RWPE1 (cell line): ENCODE data around the gene PEX12.

Experiments used
- CTCF ChIA-PET: fragments of 350-600 bp; sonication (Branson Sonifier 250); formaldehyde crosslinking; extraction: SDS; loops from one replicate; lab custom pipeline; 2021; lab: Yijun Ruan, JAX
- POLR2A ChIA-PET: fragments of 400-600 bp; formaldehyde crosslinking; extraction: SDS; loops from one replicate; lab custom pipeline; 2020; ENCODE audit warnings: antibody characterized with exemption; ENCODE audit not compliant: low non-redundant PET; lab: Yijun Ruan, JAX
- DNase-seq: peaks from one replicate; pipeline ENCODE4 v3.0.0; 2012; ENCODE audit warnings: low spot score
- H3K27ac ChIP-seq: fragments of 450-650 bp; 2 replicates; pipeline ENCODE4 v1.5.1; 2017
- CTCF ChIP-seq: fragments of 450-650 bp; conservative IDR thresholded peaks from 2 replicates; pipeline ENCODE4 v1.5.1; 2017; ENCODE audit warnings: low read depth, mild to moderate bottlenecking

The PEX12 gene

DNA sequence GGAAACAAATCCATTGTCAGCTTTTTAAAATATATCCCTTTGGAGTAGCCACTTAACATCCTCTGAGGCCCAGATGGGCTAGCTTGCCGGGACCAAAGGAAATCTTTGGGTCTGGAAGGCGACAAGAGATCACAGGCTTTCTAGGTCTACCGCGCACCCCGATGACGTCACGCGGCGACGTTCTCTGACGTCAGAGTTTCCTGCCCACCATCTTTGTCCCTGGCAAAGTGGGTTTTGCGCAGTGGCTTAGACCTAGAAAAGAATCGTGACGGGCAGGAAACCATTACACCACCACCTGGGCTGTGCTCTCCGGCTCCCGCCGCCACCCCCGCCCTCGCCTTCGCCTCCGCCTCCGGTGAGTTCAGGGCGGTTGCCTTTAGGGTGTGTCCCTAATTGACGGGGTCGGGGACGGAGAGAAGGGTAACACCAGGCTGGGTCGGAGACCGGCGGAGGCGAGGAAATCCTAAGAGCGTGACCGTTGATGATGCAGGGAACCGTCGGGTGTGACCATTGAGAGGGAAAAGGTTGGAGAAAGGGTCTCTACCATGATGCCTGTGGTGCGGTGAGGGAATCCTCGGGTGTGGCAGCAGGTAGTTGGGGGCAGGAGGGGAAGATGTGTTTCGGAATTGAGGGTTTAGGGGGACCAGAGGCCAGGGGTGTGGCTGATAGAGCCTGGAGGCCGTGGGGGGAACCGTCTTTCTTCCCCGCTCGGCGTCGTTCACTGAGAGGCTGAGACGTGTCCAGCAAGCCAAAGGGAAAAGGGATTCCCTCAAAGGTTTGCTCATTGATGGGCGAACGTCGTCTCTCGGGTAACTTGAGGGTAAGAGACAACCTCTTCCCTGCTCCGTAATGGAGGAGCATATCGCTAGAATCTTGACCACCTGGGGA, 8.9 kb upstream of the PEX12 start, which contains the start of gene AP2B1:
TSS of gene AP2B1 (plus strand) at position 249 of the 888 bp plus-strand sequence. CDS start 6,709 bp downstream, outside the sequence.
- peak; percentile 90 for DNase-seq
- POLR2A ChIA-PET: interaction anchor here (1.1 kb wide), 1 partner anchor 9 kb away, joined by 5 read pairs; the partner anchor contains the start of gene PEX12
- H3K27ac ChIP-seq: peak within 1 kb of the TSS; percentile 97

DNA sequence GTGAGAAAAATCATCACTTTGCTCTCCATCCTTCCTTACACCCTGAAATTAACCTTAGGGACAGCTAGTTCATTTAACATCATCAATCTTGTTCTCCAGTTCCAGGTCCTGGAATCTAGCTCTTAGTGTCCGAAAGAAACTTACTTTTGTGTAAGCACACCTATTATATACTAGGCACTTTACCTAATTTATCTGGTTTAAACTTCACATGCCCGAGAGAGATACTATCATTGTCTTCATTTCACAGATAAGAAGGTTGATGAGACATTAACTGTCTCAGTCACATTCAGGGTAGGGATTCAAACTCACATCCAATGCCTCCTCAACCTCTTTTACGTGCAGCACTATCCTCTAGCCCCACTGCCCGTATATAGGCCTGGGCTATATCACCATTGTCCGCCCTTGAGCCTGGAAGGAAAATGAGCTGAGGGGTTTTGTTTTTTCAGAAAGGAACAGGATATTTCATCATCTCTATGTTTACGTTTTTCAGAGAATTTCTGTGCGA, 8.2 kb upstream of the PEX12 start:
- ChIA-PET POLR2A (interaction anchor here (1.1 kb wide), 1 partner anchor 8 kb away, joined by 5 read pairs; the partner anchor contains the start of gene PEX12), CTCF (interaction anchor here (0.7 to 1.2 kb wide), 2 partner anchors 161 to 177 kb away, joined by 3 to 4 read pairs; no protein-coding TSS in a partner anchor)
- DNase-seq: no peak
- TF ChIP-seq CTCF: no peak
- H3K27ac ChIP-seq: peak overlapping the region; percentile 97

More for the DNA sequence above, 8.9 kb upstream of the PEX12 start, which contains the start of gene AP2B1:
- CTCF ChIA-PET: interaction anchor here (0.7 to 1.2 kb wide), 2 partner anchors 160 to 177 kb away, joined by 3 to 4 read pairs; no protein-coding TSS in a partner anchor
- TF ChIP-seq CTCF: no peak

- DNase-seq: no peak
- ChIA-PET POLR2A (no interaction called here), CTCF (no interaction called here)
- H3K27ac ChIP-seq: no peak overlapping the region
- no peak for TF ChIP-seq CTCF
Observed at GRCh38 chr17:35584061-35584460, 5.7 kb upstream of the PEX12 start.

DNA sequence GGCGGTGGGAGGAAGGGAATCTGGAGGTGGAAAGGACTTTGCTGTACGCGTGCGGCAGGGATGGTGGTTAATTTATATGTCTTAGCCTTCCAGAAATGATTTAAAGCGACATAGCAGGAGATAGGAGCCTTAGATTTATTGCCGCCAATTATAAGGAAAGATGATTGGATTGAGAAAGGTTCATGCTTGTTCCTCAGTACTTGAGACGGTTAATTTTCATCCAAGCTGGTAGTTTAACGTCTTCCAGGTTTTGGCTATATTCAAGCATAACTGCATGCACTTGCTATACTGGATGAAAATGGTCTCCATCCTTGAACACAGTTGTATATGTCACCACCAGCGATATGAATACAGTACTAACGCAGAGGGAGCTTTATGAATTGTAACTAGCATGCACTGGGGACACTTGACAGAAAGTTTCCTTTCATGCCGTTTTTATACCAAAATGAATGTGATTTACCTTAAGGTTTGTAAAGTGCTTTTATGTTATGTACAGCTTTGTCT, 610 bp upstream of the PEX12 start:
- H3K27ac ChIP-seq: peak overlapping the region; percentile 84
- peak; percentile 9 for DNase-seq
- no peak for TF ChIP-seq CTCF
- ChIA-PET POLR2A (interaction anchor here (0.9 to 1.5 kb wide), 2 partner anchors 8 to 9 kb away, joined by 4 to 5 read pairs; partner anchors contain the start of gene AP2B1), CTCF (interaction anchor here (1.4 kb wide), 1 partner anchor 40 kb away, joined by 3 read pairs; no protein-coding TSS in a partner anchor)

- ChIA-PET POLR2A (interaction anchor here (0.7 to 1.5 kb wide), 3 partner anchors 9 to 64 kb away, joined by 3 to 5 read pairs (median 3); partner anchors contain the start of gene AP2B1), CTCF (interaction anchor here (0.7 kb wide), 1 partner anchor 227 kb away, joined by 3 read pairs; no protein-coding TSS in a partner anchor)
- H3K27ac ChIP-seq: peak overlapping the region; percentile 84
- TF ChIP-seq CTCF: no peak
- DNase-seq: no peak
Observed at GRCh38 chr17:35577830-35578196, 558 bp downstream of the PEX12 start.

GRCh38 chr17:35575759-35576158, 2.6 kb downstream of the PEX12 start:
- CTCF ChIA-PET: no interaction called here

More at GRCh38 chr17:35575759-35576158, 2.6 kb downstream of the PEX12 start:
- no peak overlapping the region for H3K27ac ChIP-seq
- TF ChIP-seq CTCF: no peak
- DNase-seq: no peak
- POLR2A ChIA-PET: no interaction called here
